ENCODE measurements around the gene ATP8A2. TPM values are rescaled to one million over a fixed set of nuclear protein-coding genes. Genes with fewer than 3 reads are reported as not detected.
A peak's percentile ranks its signal among the peaks of the same experiment; 100 is the strongest.

Gene ATP8A2
- total and polyA plus RNA-seq, 9 of the 15 experiments (the other 6 are each of a cell fraction or from before 2014, with no cell fraction given) = under 0.01 to 0.33 (median 0.06) TPM; not detected in 4

GRCh38 chr13:25378528-25378927, 6.8 kb downstream of the ATP8A2 start (continued):
- TF ChIP-seq MXD1 (CRISPR knock-in tag; IDR thresholded peaks at IDR 0.05; ENCODE audit: borderline replicate concordance, poor library complexity, severe bottlenecking) (no peak), ELF2 (CRISPR knock-in tag; IDR thresholded peaks at IDR 0.05) (no peak), RBM34 (IDR thresholded peaks at IDR 0.05; ENCODE audit: borderline replicate concordance, insufficient read depth, low read length) (no peak), POLR3A (IDR thresholded peaks at IDR 0.05; ENCODE audit: borderline replicate concordance, extremely low read depth, insufficient read depth, insufficient read length) (no peak), KLF6 (CRISPR knock-in tag; IDR thresholded peaks at IDR 0.05; ENCODE audit: borderline replicate concordance) (no peak), ZNF785 (CRISPR knock-in tag; IDR thresholded peaks at IDR 0.05) (no peak)

GRCh38 chr13:25379011-25379410, 7.2 kb downstream of the ATP8A2 start:
- Histone ChIP-seq H4K20me1 (replicated peaks; ENCODE audit: control insufficient read depth, insufficient read depth, low read length) (no peaks in the 10 kb centered on the region), H3K9me1 (ENCODE audit: control insufficient read depth, insufficient read depth, low read length) (no peaks in the 10 kb centered on the region), H2AFZ (ENCODE audit: low read depth, low read length) (peak overlapping the region; percentile 89), H3K4me3 (no peak overlapping the region), H3K9me3 (replicated peaks; ENCODE audit: control insufficient read depth, insufficient read depth, low read depth, low read length) (no peaks in the 10 kb centered on the region; the same call in 1 of the 2 replicates), H3K4me2 (ENCODE audit: insufficient read depth, low read length) (peak overlapping the region; percentile 57), H3K27me3 (ENCODE audit: control insufficient read depth in 2 of 2, insufficient read depth in 2 of 2, low read length in 2 of 2) (no peaks in the 10 kb centered on the region), H3K4me1 (replicated peaks in 1 of 2; ENCODE audit: control insufficient read depth in 2 of 2, insufficient read depth in 2 of 2, low read length in 2 of 2) (peaks cover 12 to 39% of the 10 kb centered on the region in 2 experiments; a peak in 4 of 5 replicates), H3K79me2 (ENCODE audit: control insufficient read depth, insufficient read depth, low read length) (no peaks in the 10 kb centered on the region), H3K9ac (ENCODE audit: insufficient read depth in 1 of 2, low read depth in 2 of 2, low read length in 2 of 2) (peak overlapping the region in 1 of 2 experiments; percentile 61; a peak in 2 of 4 replicates), H3K36me3 (ENCODE audit: control insufficient read depth, insufficient read depth, low read length) (no peaks in the 10 kb centered on the region), H3K27ac (ENCODE audit: extremely low read depth, low read depth, low read length) (peak overlapping the region; percentile 97)
- intact Hi-C loops (cut with micrococcal nuclease) (loop anchor here (10.0 kb wide), 2 partner anchors 74 to 144 kb away; partner anchors contain the start of gene NUP58), in situ Hi-C loops (cut with MboI) (no loop called here)
- TF ChIP-seq MITF (IDR thresholded peaks at IDR 0.05) = no peak
- peak; percentile 46 for TF ChIP-seq NFE2 (IDR thresholded peaks at IDR 0.05; ENCODE audit: low read depth)
- no peak for TF ChIP-seq FOXJ3 (CRISPR knock-in tag; IDR thresholded peaks at IDR 0.05)
- TF ChIP-seq MAFK (IDR thresholded peaks at IDR 0.05; ENCODE audit: low read length) = 0 out of 2 replicates have a peak, but pooled peaks have one; percentile 13
- TF ChIP-seq NCOR1 (IDR thresholded peaks at IDR 0.05) = no peak
- TF ChIP-seq CEBPB (tag; IDR thresholded peaks at IDR 0.05) = peak; percentile 16; the same call in 1 of the 2 replicates
- no peak for TF ChIP-seq SPI1 (IDR thresholded peaks at IDR 0.05; ENCODE audit: borderline replicate concordance, low read depth, low read length)
- ATAC-seq = peak; percentile 21
- 0% methylated on average over 1 of the region's 1 CpG for WGBS (ENCODE audit: insufficient coverage, low coverage, missing lambda C conversion rate)
- ChIA-PET CTCF (ENCODE audit: low intra/inter-chr PET ratio) (no interaction called here), POLR2A (no interaction called here)
- no TSS peak for BruUV-seq (replicated peaks)
- peak in 2 of 4 experiments; percentile 17 to 33 for DNase-seq (ENCODE audit: extremely low read depth in 1 of 4, low spot score in 3 of 4)
- FAIRE-seq = no peak

All from K562 (cell line).